Esophagus squamous epithelium (tissue), 4 donors: ENCODE data around the gene CATSPERZ.

Experiments used
- CTCF ChIP-seq, 6 experiments: fragments of 450-650 bp in 4 of 6; fragments of 200-600 bp in 2 of 6; sonication (generic) in 2 of 6; IDR thresholded peaks; one replicate each; pipeline ENCODE4 v1.5.1; 2016 to 2019; ENCODE audit warnings: antibody characterized with exemption in 6 of 6, mild to moderate bottlenecking in 4 of 6, moderate library complexity in 4 of 6
- POLR2A ChIP-seq, 4 donors: fragments of 450-650 bp; IDR thresholded peaks; one replicate each; pipeline ENCODE4 v1.6.1; 2017; ENCODE audit warnings: antibody characterized with exemption in 4 of 4, mild to moderate bottlenecking in 4 of 4, moderate library complexity in 3 of 4

GRCh38 chr11:64278576-64279190 is 21.5 kb upstream of the CATSPERZ start:
- TF ChIP-seq CTCF (IDR thresholded peaks at IDR 0.05): no peak
- TF ChIP-seq POLR2A (IDR thresholded peaks at IDR 0.05): no peak
